ENCODE results near the gene HMBS.

The HMBS gene

DNA sequence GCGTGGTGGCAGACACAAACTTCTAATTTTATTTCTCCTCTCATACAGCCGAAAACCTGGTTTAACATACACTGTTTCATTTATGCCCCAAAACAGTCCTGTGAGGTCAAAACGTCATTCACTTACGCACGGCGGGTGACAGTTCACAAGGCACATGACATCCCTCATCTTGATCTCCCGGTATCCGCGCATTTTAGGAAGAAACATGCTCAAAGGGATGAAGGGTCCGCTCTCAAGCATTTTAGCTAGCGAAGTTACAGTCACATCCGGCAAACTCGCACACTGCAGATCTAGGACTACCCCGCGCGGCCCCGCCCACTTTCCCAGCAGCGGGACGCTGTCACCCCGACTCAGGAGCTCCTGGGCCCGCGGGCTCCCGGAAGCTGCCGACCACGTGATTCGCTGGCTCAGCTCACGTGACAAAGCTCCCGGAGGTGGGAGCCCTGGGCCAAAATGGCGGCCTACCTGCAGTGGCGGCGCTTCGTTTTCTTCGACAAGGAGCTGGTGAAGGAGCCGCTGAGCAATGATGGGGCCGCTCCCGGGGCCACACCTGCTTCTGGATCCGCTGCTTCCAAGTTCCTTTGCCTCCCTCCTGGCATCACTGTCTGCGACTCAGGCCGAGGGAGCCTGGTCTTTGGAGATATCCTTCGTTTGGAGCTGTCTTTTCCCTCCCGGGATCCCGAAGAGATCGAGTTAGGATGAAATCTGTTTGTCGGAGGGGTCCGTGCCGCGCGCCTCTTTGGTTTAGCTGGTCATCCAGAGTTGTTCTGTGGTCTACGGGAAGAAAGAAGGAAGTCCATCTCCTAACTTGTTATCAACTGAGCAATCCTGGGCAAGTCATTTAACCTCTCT lies 17.1 kb upstream of the HMBS start, which contains the start of gene VPS11:
Gene VPS11 (plus strand): TSS at position 448 of the 852 bp plus-strand sequence. CDS start 6 bp downstream, at position 454.
- peak; percentile 98 for DNase-seq (ENCODE audit: low read depth)

DNA sequence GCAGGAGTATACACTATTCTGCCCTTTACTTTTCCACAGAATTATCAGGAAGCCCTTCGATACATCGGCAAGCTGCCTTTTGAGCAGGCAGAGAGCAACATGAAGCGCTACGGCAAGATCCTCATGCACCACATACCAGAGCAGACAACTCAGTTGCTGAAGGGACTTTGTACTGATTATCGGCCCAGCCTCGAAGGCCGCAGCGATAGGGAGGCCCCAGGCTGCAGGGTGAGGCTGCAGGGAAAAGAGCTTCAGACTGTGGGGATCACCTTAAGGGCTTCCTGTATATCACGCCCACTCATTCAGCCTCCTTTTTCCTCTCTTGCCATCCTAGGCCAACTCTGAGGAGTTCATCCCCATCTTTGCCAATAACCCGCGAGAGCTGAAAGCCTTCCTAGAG lies 6.8 kb upstream of the HMBS start:
- DNase-seq (ENCODE audit: low read depth): no peak

DNA sequence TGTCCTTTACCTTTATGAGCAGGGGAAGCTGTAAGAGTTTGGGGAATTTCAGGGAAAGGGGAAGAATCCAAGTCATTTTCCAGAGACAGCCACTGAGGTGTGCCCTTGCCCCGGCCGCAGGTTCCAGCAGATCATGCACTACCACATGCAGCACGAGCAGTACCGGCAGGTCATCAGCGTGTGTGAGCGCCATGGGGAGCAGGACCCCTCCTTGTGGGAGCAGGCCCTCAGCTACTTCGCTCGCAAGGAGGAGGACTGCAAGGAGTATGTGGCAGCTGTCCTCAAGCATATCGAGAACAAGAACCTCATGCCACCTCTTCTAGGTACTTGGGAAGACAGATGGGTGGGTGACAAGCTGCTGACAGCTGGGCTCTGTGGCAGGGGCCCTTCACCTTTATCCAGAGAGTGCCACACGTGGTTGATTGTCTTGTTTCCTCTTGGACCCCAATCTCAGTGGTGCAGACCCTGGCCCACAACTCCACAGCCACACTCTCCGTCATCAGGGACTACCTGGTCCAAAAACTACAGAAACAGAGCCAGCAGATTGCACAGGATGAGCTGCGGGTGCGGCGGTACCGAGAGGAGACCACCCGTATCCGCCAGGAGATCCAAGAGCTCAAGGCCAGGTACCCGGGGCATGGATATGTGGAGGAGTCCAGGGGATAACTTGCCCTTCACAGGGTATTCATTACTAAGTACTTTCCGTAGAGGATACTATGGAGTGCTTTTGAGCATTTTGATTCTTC lies 5.8 kb upstream of the HMBS start:
- DNase-seq (ENCODE audit: low read depth): no peak

DNA sequence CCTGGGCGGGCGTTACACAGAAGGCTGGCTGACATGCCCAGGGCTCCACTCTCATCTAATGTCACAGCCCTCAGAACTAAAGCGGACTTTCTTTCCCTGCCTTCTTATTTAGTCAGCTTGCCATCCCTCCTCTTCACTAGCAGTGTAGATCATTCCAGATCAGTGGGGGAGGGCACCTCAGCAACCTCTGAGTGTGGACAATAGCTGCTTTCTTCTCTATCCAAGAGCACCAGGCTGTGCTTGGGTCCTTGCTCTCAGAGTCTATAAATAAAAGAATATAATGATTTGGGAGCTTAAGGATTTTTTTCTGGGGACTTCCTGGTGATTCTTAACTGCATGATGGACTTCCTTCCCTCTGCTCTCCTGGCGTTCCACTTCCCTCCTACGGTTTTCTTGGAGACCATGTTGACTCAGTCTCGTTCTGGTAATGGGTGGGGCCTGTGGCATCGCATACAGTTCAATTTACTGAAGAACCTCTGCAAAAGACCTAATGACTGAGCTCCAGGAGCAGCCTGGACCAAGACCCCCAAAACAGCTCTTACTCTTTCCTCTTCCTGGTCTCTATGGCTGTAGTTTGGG lies 2.9 kb upstream of the HMBS start:
- DNase-seq (ENCODE audit: low read depth): no peak

DNA sequence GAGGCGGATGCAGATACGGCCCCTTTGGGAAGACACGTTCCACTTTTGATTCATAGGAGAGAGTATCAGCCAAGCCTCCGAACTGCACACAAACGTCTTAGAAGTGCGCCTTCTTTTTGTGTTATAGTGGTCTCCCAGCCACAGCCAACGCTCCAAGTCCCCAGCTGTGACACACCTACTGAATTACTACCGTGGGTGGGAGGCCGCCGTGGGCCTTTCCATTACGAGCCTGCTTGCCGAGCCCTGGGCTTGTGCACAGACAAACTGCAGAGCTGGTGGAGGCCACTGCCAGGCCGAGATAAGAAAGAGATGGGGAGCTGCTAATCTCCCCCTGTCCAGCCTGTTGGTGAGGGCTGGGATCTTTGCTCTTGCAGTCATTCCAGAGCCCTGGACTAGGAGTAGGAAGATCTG lies 761 bp downstream of the HMBS start:
- DNase-seq (ENCODE audit: low read depth): no peak

DNA sequence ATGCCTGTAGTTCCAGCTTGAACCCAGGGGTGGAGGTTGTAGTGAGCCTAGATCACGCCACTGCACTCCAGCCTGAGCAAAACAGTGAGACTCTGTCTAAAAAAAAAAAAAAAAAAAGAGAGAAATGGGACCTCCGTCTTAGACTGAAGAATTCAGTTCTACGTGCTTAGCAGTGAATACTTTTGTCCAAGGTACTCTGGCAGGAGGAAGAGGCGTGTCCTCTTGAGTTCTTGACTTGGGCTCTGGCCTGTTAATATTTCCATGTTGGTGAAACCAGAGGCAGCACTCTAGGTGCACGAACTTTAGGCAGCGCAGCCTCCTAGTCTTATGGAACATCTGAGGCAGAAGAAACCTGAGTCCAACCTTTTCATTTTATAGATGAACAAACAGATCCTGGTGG lies 2.4 kb downstream of the HMBS start:
- DNase-seq (ENCODE audit: low read depth): no peak

DNA sequence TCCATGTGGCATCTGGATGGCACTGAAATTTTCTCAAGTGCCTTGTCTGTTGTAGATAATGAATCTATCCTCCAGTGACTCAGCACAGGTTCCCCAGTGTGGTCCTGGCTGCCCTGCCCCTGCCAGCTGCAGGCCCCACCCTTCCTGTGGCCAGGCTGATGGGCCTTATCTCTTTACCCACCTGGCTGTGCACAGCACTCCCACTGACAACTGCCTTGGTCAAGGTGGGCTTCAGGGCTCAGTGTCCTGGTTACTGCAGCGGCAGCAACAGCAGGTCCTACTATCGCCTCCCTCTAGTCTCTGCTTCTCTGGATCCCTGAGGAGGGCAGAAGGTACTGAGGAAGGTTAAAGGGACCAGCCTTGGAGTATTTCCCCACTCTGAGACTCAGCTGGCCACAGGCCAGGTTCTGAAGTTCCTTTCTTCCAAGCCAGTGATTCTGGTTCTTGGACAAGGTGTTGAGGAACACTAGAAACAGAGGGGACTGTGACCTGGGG lies 3.1 kb downstream of the HMBS start:
- no peak for DNase-seq (ENCODE audit: low read depth)

DNA sequence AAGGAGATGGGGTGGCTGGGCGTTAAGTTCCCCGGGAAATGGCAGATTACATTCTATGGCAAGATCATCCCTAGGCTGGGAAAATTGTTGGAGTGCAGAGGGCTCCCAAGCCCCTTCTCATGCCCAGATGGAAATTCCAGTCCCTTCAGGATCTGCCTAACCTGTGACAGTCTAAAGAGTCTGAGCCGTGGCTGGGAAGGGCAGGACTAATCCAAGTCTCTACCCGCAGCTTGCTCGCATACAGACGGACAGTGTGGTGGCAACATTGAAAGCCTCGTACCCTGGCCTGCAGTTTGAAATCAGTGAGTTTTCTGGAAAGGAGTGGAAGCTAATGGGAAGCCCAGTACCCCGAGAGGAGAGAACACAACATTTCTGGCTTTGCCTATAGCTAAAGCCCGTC lies 3.7 kb downstream of the HMBS start:
- no peak for DNase-seq (ENCODE audit: low read depth)

DNA sequence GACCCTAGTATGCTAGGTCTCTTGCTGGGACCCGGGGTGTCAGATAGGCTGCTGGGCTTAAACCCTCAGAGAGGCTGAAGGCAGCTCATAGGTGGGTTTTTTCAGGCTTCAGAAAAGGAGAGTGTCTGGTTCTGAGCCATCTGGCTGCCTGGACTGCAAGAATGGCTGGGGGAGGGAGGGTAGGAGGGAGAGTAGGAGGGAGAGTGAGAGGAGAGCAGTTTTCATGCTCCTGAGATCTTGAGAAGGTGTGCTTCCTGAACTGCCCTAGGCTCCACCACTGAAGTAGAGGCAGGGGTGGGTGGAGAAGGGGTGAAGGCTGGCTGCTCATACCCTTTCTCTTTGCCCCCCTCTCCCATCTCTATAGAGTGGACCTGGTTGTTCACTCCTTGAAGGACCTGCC lies 4.6 kb downstream of the HMBS start:
- no peak for DNase-seq (ENCODE audit: low read depth)

DNA sequence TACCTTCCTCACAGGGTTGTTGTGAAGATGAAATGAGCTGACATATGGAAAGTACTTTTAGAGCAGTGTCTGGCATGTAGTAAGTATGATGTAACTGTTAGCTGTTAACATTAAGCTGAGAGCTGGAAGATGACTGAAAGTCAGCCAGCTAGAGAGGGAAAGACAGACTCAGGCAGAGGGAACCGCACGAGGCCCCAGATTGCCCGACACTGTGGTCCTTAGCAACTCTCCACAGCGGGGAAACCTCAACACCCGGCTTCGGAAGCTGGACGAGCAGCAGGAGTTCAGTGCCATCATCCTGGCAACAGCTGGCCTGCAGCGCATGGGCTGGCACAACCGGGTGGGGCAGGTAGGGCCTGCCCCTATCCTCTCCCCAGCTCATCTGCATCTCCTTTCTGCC lies 6.5 kb downstream of the HMBS start:
- no peak for DNase-seq (ENCODE audit: low read depth)

DNA sequence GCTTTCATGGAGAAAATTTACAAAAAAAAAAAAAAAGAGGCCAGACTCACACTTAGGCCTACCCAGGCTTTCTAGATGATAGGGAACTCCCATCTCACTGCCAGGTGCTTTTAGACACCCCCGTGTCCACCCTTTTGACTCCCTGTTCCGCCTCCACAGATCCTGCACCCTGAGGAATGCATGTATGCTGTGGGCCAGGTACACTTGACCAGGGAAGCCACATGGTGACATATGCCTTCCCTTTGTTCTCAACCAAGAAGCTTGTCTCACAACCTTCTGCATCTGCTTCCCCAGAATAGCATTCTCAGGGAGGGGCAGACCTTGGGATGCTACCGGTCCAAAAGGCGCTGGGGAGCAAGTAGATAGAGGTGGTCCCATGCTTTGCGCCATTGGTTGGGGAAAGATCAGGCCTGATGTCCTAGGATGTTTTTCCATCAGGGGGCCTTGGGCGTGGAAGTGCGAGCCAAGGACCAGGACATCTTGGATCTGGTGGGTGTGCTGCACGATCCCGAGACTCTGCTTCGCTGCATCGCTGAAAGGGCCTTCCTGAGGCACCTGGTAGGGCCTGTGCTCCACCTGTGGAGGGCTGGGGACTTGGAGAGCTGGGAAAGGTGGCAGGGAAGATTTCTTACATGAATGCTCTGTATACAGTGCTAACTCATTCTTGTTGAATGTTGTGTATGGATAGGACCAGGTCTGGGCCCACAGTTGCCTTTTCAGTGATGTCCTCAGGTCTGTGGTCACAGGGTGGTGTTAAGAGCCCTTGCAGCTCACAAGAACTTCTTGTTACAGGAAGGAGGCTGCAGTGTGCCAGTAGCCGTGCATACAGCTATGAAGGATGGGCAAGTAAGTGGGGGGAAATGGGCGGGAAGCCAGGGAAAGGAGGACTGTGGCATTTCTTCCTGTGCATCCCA lies 7.5 kb downstream of the HMBS start:
- DNase-seq (ENCODE audit: low read depth): no peak

DNA sequence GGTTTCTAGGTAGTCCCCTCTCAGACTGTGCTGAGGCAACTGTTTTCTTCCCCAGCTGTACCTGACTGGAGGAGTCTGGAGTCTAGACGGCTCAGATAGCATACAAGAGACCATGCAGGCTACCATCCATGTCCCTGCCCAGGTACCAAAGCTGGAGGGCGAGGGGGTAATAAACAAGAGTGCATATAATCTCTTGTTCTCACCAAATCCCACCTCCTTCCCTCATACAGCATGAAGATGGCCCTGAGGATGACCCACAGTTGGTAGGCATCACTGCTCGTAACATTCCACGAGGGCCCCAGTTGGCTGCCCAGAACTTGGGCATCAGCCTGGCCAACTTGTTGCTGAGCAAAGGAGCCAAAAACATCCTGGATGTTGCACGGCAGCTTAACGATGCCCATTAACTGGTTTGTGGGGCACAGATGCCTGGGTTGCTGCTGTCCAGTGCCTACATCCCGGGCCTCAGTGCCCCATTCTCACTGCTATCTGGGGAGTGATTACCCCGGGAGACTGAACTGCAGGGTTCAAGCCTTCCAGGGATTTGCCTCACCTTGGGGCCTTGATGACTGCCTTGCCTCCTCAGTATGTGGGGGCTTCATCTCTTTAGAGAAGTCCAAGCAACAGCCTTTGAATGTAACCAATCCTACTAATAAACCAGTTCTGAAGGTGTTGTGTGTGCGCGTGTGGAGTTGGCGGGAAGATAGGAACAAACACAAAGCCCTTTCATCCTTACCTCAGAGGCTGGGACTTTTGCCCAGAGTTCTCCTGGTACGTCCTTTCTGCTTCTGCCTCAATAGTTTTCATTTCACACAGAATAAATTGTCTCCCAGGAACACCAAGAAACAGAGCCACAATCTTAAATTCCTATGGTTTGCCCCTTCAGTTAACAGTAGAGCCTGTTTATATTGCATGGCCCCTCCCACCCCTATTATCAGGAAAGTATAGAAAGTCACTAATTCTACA lies 8.5 kb downstream of the HMBS start:
- no peak for DNase-seq (ENCODE audit: low read depth)

DNA sequence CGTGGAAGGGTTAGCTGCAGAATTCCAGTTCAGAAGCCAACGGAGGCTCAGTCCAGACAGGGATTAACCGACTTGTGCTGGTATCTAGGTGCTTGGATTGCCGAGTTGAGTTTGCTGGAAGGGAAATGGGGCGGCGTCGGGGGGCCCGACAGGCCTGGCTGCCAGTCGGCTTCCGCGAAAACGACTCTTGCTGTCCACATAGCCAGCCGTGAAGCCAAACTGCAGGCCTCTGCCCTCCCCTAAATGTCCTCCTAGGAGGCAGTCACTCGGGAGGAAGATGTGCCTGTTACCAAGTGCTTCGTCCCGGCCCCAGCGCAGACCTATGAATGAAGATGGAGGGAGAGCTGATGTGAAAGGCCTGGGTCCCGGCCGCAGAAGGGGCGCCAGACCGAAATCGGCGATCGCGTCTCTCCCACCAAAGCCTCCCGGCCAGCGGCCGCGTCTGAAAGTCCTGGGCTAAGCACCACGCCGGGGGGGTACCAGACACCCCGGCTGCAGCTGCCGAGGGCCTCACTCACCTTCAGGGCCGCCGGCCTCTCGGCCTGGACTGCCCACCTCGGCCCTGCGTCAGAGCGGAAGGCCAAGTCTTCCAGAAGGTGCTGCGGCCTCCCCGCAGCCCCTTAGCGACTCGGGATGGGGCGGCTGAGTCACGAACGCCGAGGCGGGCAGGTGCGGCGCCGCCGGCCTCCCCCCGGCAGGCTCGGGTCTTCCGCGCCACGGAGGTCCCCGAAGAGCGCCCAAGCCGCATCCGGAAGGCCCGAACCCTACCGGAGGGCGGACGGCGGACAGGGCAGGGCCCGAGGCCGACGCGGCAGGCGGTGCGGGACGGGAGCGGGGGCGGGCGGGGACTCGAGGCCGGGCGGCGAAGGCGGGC lies 9.5 kb downstream of the HMBS start:
- DNase-seq (ENCODE audit: low read depth): no peak

DNA sequence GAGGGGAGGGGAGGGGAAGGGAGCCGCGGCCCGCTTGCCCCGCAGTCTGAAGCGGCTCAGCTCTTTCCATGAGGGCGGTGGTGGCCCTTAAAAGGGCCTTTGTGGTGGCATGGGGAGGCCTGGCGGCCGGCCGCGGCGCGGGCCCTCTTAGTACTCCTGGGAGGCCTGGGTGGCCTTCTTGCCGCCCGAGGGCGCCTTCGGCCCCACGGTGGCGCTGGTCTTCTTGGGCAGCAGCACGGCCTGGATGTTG lies 10.1 kb downstream of the HMBS start:
- DNase-seq (ENCODE audit: low read depth): no peak

DNA sequence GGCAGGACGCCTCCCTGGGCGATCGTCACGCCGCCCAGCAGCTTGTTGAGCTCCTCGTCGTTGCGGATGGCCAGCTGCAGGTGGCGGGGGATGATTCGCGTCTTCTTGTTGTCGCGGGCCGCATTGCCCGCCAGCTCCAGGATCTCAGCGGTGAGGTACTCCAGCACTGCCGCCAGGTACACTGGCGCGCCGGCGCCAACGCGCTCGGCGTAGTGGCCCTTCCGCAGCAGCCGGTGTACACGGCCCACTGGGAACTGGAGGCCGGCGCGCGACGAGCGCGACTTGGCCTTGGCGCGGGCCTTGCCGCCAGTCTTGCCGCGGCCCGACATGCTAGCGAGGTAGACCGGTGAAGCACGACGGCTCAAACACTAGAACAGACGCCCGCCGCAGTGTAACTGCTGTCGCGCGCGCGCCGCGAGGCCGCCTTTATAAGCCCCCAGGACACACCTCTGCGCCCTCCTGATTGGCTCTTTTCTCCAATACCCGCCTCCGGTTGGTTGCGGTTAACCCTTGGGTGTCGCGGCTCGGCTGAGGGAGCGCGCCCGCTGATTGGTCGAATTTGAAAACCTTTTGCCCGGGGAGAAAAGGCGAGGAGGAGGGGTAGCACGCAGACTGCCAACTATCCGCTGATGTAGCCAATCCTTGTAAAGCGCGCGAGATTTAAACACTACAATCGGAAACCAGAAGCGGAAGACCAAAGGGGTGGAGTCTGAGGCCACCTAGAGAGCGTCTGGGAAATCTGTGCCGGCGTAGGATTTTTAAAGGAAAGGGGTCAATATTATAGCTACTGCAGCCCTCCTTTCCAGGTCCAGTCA lies 10.6 kb downstream of the HMBS start:
- DNase-seq (ENCODE audit: low read depth): peak; percentile 99

DNA sequence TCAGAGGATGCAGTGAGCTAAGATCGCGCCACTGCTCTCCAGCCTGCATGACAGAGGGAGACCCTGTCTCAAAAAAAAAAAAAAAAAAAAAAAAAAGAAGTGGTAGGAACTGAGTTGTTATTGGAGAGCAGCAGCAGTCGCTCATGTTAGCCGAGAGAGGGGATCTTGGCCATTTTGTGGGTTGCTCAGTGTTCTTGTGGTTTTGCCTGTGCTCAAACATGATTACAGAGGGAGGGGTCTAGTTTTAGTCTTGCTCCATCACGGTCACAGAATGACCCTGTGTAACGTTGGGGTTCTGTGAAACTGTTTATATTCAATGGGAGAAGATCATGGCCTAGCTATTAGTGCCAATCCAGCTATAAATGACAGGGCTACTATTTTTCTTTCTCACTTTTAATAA lies 15.0 kb downstream of the HMBS start:
- no peak for DNase-seq (ENCODE audit: low read depth)

DNA sequence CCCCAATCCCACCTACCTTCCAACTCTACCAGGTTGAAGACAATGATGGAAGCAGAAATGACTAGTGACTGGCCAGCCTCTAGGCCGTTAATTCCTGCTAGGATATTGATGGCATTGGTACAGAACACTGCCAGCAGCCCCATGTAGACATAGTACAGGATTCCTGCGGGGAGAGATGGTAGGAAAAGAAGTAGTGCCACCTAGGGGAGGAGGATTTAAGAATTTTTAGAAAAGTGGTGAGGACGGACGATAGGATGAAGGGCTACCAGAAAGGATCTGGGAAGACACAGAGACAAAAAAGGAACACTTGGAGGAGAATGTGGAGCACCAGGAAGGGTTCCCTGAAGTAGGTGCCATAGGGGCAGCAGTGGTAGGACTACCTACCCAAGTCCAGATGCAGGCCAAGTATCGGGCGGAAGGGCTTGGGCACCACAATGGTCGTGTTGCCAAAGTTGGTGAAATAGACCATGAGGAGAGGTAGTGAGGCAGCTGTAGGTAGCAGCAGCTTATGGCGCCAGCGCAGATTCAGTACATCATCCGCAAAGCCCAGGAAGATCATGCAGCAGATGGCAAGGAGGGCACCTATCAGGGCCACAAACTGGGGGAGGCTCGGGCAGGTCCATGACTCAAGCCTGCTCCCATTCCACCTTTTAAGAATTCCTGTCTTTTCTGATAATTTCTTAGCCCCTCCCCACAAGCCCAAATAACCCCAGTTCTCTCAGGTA lies 15.7 kb downstream of the HMBS start:
- DNase-seq (ENCODE audit: low read depth): no peak

Measured in T follicular helper cell (primary cell).